GM19467 (cell line): ENCODE results near the gene PRR5.
"Not testable (repeated sequence)": the region's sequence is repeated elsewhere in the genome, so short reads cannot be mapped to it uniquely, and the experiment has no call there.

ENCODE experiments used
- ATAC-seq: cut with Tn5 transposase; IDR thresholded peaks from one replicate; pipeline ENCODE4 v1.9.1; 2021; ENCODE audit warnings: mild to moderate bottlenecking, moderate library complexity; ENCODE audit not compliant: unreplicated experiment

Gene PRR5

GRCh38 chr22:44701824-44702478 is at the start of gene PRR5:
TSS of gene PRR5 (plus strand) at chr22:44702204. CDS start at chr22:44702475, 271 bp downstream.
- ATAC-seq: peak; percentile 68

- not testable (repeated sequence) for ATAC-seq
Observed at GRCh38 chr22:44652866-44653265, 49.1 kb upstream of the PRR5 start.

- ATAC-seq: no peak
Observed at GRCh38 chr22:44658311-44658953, 43.6 kb upstream of the PRR5 start.

GRCh38 chr22:44659140-44659539 is 42.9 kb upstream of the PRR5 start:
- ATAC-seq: no peak

- ATAC-seq: no peak
Observed at GRCh38 chr22:44660051-44660830, 41.8 kb upstream of the PRR5 start.

- ATAC-seq: no peak
Observed at GRCh38 chr22:44661070-44661469, 40.9 kb upstream of the PRR5 start.

- no peak for ATAC-seq
Observed at GRCh38 chr22:44661659-44662569, 40.1 kb upstream of the PRR5 start.

- ATAC-seq: no peak
Observed at GRCh38 chr22:44663256-44663999, 38.6 kb upstream of the PRR5 start.

GRCh38 chr22:44664149-44664548 is 37.9 kb upstream of the PRR5 start:
- no peak for ATAC-seq

- ATAC-seq: no peak
Observed at GRCh38 chr22:44665115-44665514, 36.9 kb upstream of the PRR5 start.

- no peak for ATAC-seq
Observed at GRCh38 chr22:44666207-44666585, 35.8 kb upstream of the PRR5 start.

GRCh38 chr22:44667276-44667675 is 34.7 kb upstream of the PRR5 start:
- no peak for ATAC-seq

- no peak for ATAC-seq
Observed at GRCh38 chr22:44667829-44668189, 34.2 kb upstream of the PRR5 start.

- no peak for ATAC-seq
Observed at GRCh38 chr22:44668190-44668885, 33.7 kb upstream of the PRR5 start.

- ATAC-seq: no peak
Observed at GRCh38 chr22:44668886-44669521, 33.0 kb upstream of the PRR5 start.

GRCh38 chr22:44669561-44669976 is 32.4 kb upstream of the PRR5 start:
- no peak for ATAC-seq

- ATAC-seq: no peak
Observed at GRCh38 chr22:44670220-44670988, 31.6 kb upstream of the PRR5 start.

- ATAC-seq: no peak
Observed at GRCh38 chr22:44671742-44672141, 30.3 kb upstream of the PRR5 start.
